H9 (cell line): ENCODE measurements around the gene P2RX7. TPM values are rescaled to one million over a fixed set of nuclear protein-coding genes. Genes with fewer than 3 reads are reported as not detected.

Source experiments
- DNase-seq: peaks from one replicate; pipeline ENCODE4 v3.0.0-alpha.2; 2017
- H2AFZ ChIP-seq: one replicate; pipeline ENCODE4 v1.6.1; 2013; ENCODE audit warnings: mild to moderate bottlenecking, low read length, control low read depth, moderate library complexity
- H2AK5ac ChIP-seq: 2 replicates; pipeline ENCODE4 v1.6.1; 2013; ENCODE audit warnings: low read length, control low read depth, mixed read lengths; ENCODE audit not compliant: insufficient read length
- H2BK120ac ChIP-seq: one replicate; pipeline ENCODE4 v1.6.1; 2013; ENCODE audit warnings: low read depth, mild to moderate bottlenecking, low read length, control low read depth, inconsistent platforms; ENCODE audit not compliant: poor library complexity, severe bottlenecking
- H2BK12ac ChIP-seq: 2 replicates; pipeline ENCODE4 v1.6.1; 2013; ENCODE audit warnings: low read length, control low read depth, mixed read lengths, low read depth; ENCODE audit not compliant: insufficient read length
- H2BK15ac ChIP-seq: 2 replicates; pipeline ENCODE4 v1.6.1; 2013; ENCODE audit warnings: low read depth, low read length, control low read depth
- H2BK20ac ChIP-seq: one replicate; pipeline ENCODE4 v1.6.1; 2013; ENCODE audit warnings: low read depth, mild to moderate bottlenecking, low read length, control low read depth, inconsistent platforms; ENCODE audit not compliant: poor library complexity, severe bottlenecking
- H2BK5ac ChIP-seq: 2 replicates; pipeline ENCODE4 v1.6.1; 2013; ENCODE audit warnings: low read length, control low read depth, mixed read lengths; ENCODE audit not compliant: insufficient read length
- H3K14ac ChIP-seq: 2 replicates; pipeline ENCODE4 v1.6.1; 2013; ENCODE audit warnings: low read length, control low read depth; ENCODE audit not compliant: insufficient read depth
- H3K18ac ChIP-seq: 2 replicates; pipeline ENCODE4 v1.6.1; 2013; ENCODE audit warnings: low read depth, mild to moderate bottlenecking, mixed read lengths, low read length, control low read depth; ENCODE audit not compliant: insufficient read length
- H3K23ac ChIP-seq: 2 replicates; pipeline ENCODE4 v1.6.1; 2013; ENCODE audit warnings: low read length, control low read depth, mixed read lengths, low read depth; ENCODE audit not compliant: insufficient read length
- H3K23me2 ChIP-seq: 2 replicates; pipeline ENCODE4 v1.6.1; 2013; ENCODE audit warnings: low read depth, mild to moderate bottlenecking, mixed read lengths, low read length, control low read depth; ENCODE audit not compliant: insufficient read length, poor library complexity, severe bottlenecking
- H3K27ac ChIP-seq: 2 replicates; pipeline ENCODE4 v1.5.1; 2013; ENCODE audit warnings: low read length, control low read depth, mixed read lengths, low read depth; ENCODE audit not compliant: insufficient read length
- H3K27me3 ChIP-seq: 2 replicates; pipeline ENCODE4 v1.6.1; 2013; ENCODE audit warnings: low read length, control low read depth, inconsistent platforms; ENCODE audit not compliant: insufficient read depth
- H3K4ac ChIP-seq: 2 replicates; pipeline ENCODE4 v1.6.1; 2013; ENCODE audit warnings: low read depth, mild to moderate bottlenecking, control low read depth, inconsistent platforms, low read length, moderate library complexity
- H3K4me1 ChIP-seq: 2 replicates; pipeline ENCODE4 v1.6.1; 2013; ENCODE audit warnings: low read length, control low read depth, inconsistent platforms; ENCODE audit not compliant: insufficient read depth
- H3K4me2 ChIP-seq: 2 replicates; pipeline ENCODE4 v1.6.1; 2013; ENCODE audit warnings: low read length, control low read depth, mixed read lengths; ENCODE audit not compliant: insufficient read length, insufficient read depth
- H3K56ac ChIP-seq: 2 replicates; pipeline ENCODE4 v1.6.1; 2013; ENCODE audit warnings: low read depth, mild to moderate bottlenecking, mixed read lengths, low read length, control low read depth; ENCODE audit not compliant: insufficient read length
- H3K79me1 ChIP-seq: 2 replicates; pipeline ENCODE4 v1.6.1; 2013; ENCODE audit warnings: low read depth, mild to moderate bottlenecking, moderate library complexity, low read length, control low read depth, inconsistent platforms; ENCODE audit not compliant: insufficient read depth, poor library complexity, severe bottlenecking
- H3K79me2 ChIP-seq: 2 replicates; pipeline ENCODE4 v1.6.1; 2013; ENCODE audit warnings: low read length, control low read depth, inconsistent platforms; ENCODE audit not compliant: insufficient read depth
- H3K9ac ChIP-seq: 2 replicates; pipeline ENCODE4 v1.6.1; 2013; ENCODE audit warnings: low read length, control low read depth, mixed read lengths; ENCODE audit not compliant: insufficient read length; ENCODE audit errors: extremely low read depth
- H3K9me3 ChIP-seq: one replicate; pipeline ENCODE4 v1.6.1; 2013; ENCODE audit warnings: low read depth, low read length, inconsistent platforms; ENCODE audit not compliant: control insufficient read depth
- H3T11ph ChIP-seq: one replicate; pipeline ENCODE4 v1.6.1; 2013; ENCODE audit warnings: mild to moderate bottlenecking, low read length, control low read depth, inconsistent platforms
- H4K20me1 ChIP-seq: one replicate; pipeline ENCODE4 v1.6.1; 2013; ENCODE audit not compliant: control insufficient read depth, insufficient read length, insufficient read depth
- H4K5ac ChIP-seq: 2 replicates; pipeline ENCODE4 v1.6.1; 2013; ENCODE audit warnings: low read depth, mild to moderate bottlenecking, mixed read lengths, low read length, control low read depth; ENCODE audit not compliant: insufficient read length
- H4K8ac ChIP-seq: replicated peaks from 2 replicates; pipeline ENCODE4 v1.6.1; 2013; ENCODE audit warnings: low read length, control low read depth, mixed read lengths, low read depth; ENCODE audit not compliant: insufficient read length
- H4K91ac ChIP-seq: 2 replicates; pipeline ENCODE4 v1.6.1; 2013; ENCODE audit warnings: low read depth, mild to moderate bottlenecking, moderate library complexity, mixed read lengths, low read length, control low read depth; ENCODE audit not compliant: insufficient read length
- H3K27ac Mint-ChIP-seq, 3 experiments: 2 replicates in 2 of 3; 3 replicates in 1 of 3; pipeline ENCODE4 v1.8.0; 2020 to 2021; ENCODE audit warnings: mixed read lengths in 3 of 3, mild to moderate bottlenecking in 1 of 3, moderate library complexity in 1 of 3
- H3K27me3 Mint-ChIP-seq: 2 replicates; pipeline ENCODE4 v1.8.0; 2021; ENCODE audit warnings: low read depth, mild to moderate bottlenecking, moderate library complexity, mixed read lengths
- H3K36me3 Mint-ChIP-seq, 3 experiments: 2 replicates in 2 of 3; 3 replicates in 1 of 3; pipeline ENCODE4 v1.8.0; 2020 to 2021; ENCODE audit warnings: low read depth in 3 of 3, mixed read lengths in 3 of 3; ENCODE audit not compliant: insufficient read depth in 1 of 3
- H3K4me1 Mint-ChIP-seq, 2 experiments: 2 replicates each; pipeline ENCODE4 v1.8.0; 2020; ENCODE audit warnings: mixed read lengths in 2 of 2
- H3K4me3 Mint-ChIP-seq, 2 experiments: 2 replicates in 1 of 2; 3 replicates in 1 of 2; pipeline ENCODE4 v1.8.0; 2020 to 2021; ENCODE audit warnings: mild to moderate bottlenecking in 2 of 2, mixed read lengths in 2 of 2, moderate library complexity in 1 of 2
- H3K9me3 Mint-ChIP-seq, 2 experiments: 2 replicates in 1 of 2; 3 replicates in 1 of 2; pipeline ENCODE4 v1.8.0; 2020; ENCODE audit warnings: mild to moderate bottlenecking in 2 of 2, mixed read lengths in 2 of 2, moderate library complexity in 1 of 2
- CTCF ChIP-seq: fragments of 200-600 bp; sonication (generic); conservative IDR thresholded peaks from 3 replicates; pipeline ENCODE4 v1.8.0; 2021; ENCODE audit warnings: antibody characterized with exemption, mild to moderate bottlenecking
- WGBS: extraction: QIAGEN DNeasy Blood & Tissue Kit; methylation state at CpG from one replicate; pipeline ENCODE4 v1.1.7; 2013; ENCODE audit warnings: missing lambda C conversion rate, low lambda C conversion rate, mixed read lengths; ENCODE audit not compliant: insufficient read length; ENCODE audit errors: extremely low coverage; 5-methylcytosine and 5-hydroxymethylcytosine counted together
- total RNA-seq: library from RNA; stranded (reverse); gene quantifications from 2 replicates; pipeline ENCODE4 v1.2.1, GENCODE V29; 2021

The P2RX7 gene
- total RNA-seq, 1 experiment from 2014 or later: 0.09 TPM

GRCh38 chr12:121236776-121237175, 104.1 kb downstream of the P2RX7 start:
- H3K4me1 ChIP-seq: peaks cover 3% of the 10 kb centered on the region; the same call in 1 of the 2 replicates
- H4K20me1 ChIP-seq: no peaks in the 10 kb centered on the region
- H3K4me1 Mint-ChIP-seq: peaks cover 25 to 40% of the 10 kb centered on the region in 2 experiments
- no peak overlapping the region for H3K56ac ChIP-seq
- H3K27ac Mint-ChIP-seq: no peak overlapping the region
- H2BK120ac ChIP-seq: no peak overlapping the region
- DNase-seq: no peak
- H3K36me3 Mint-ChIP-seq: peaks cover 6 to 29% (median 17%) of the 10 kb centered on the region in 3 experiments; a peak in 6 of 7 replicates
- H3K23ac ChIP-seq: no peak overlapping the region
- no peak overlapping the region for H3K4ac ChIP-seq
- no peak for TF ChIP-seq CTCF
- no peaks in the 10 kb centered on the region for H3K9me3 ChIP-seq
- no peak overlapping the region for H3K18ac ChIP-seq
- no peaks in the 10 kb centered on the region for H3K79me2 ChIP-seq
- H3T11ph ChIP-seq: no peak overlapping the region
- H4K8ac ChIP-seq: no peak overlapping the region
- H2BK15ac ChIP-seq: no peak overlapping the region
- H2BK12ac ChIP-seq: no peak overlapping the region
- no peak overlapping the region for H3K27ac ChIP-seq
- WGBS: no CpG with 5 or more reads among the region's 9 CpGs
- no peak overlapping the region for H3K4me2 ChIP-seq
- no peak overlapping the region for H2BK5ac ChIP-seq
- H2AFZ ChIP-seq: no peak overlapping the region
- H3K4me3 Mint-ChIP-seq: no peak overlapping the region
- no peaks in the 10 kb centered on the region for H3K79me1 ChIP-seq
- no peak overlapping the region for H2AK5ac ChIP-seq
- no peak overlapping the region for H3K9ac ChIP-seq
- no peak overlapping the region for H2BK20ac ChIP-seq
- H3K23me2 ChIP-seq: no peaks in the 10 kb centered on the region
- no peak overlapping the region for H3K14ac ChIP-seq
- H3K27me3 ChIP-seq: no peaks in the 10 kb centered on the region
- H3K9me3 Mint-ChIP-seq: no peaks in the 10 kb centered on the region; a peak in 1 of 5 replicates
- H4K91ac ChIP-seq: no peak overlapping the region
- no peaks in the 10 kb centered on the region for H3K27me3 Mint-ChIP-seq
- no peak overlapping the region for H4K5ac ChIP-seq
